ENCODE data around the gene PAXX.
"Not testable (repeated sequence)": the region's sequence is repeated elsewhere in the genome, so short reads cannot be mapped to it uniquely, and the experiment has no call there.

The PAXX gene

GRCh38 chr9:137020771-137021567, 28.7 kb downstream of the PAXX start:
- no peak for DNase-seq

- DNase-seq = no peak
Measured at GRCh38 chr9:137021568-137021978, 29.4 kb downstream of the PAXX start.

GRCh38 chr9:137021979-137022661, 29.9 kb downstream of the PAXX start:
- no peak for DNase-seq

- no peak for DNase-seq
Measured at GRCh38 chr9:137022662-137023008, 30.4 kb downstream of the PAXX start.

- DNase-seq = no peak
Measured at GRCh38 chr9:137023157-137023556, 30.9 kb downstream of the PAXX start.

GRCh38 chr9:137023583-137023991, 31.4 kb downstream of the PAXX start:
- DNase-seq = no peak

- DNase-seq = peak; percentile 65
Measured at GRCh38 chr9:137025517-137025966, 33.3 kb downstream of the PAXX start.

- no peak for DNase-seq
Measured at GRCh38 chr9:137026384-137026783, 34.2 kb downstream of the PAXX start.

- no peak for DNase-seq
Measured at GRCh38 chr9:137026828-137027227, 34.6 kb downstream of the PAXX start.

- no peak for DNase-seq
Measured at GRCh38 chr9:137027369-137028262, 35.4 kb downstream of the PAXX start, which contains the start of gene ABCA2. Gene ABCA2 (minus strand): TSS chr9:137028237. CDS start chr9:137028140, 97 bp downstream.

- peak; percentile 20 for DNase-seq
Measured at GRCh38 chr9:137028263-137029057, 36.2 kb downstream of the PAXX start.

GRCh38 chr9:137029058-137029936, 37.1 kb downstream of the PAXX start:
- peak; percentile 8 for DNase-seq

- DNase-seq = no peak
Measured at GRCh38 chr9:137030006-137030405, 37.8 kb downstream of the PAXX start.

- no peak for DNase-seq
Measured at GRCh38 chr9:137030538-137031527, 38.6 kb downstream of the PAXX start.

GRCh38 chr9:137031904-137032640, 39.9 kb downstream of the PAXX start, which contains the start of gene FUT7:
Gene FUT7 (minus strand): TSS chr9:137032088. CDS start chr9:137031991, 97 bp downstream.
- no peak for DNase-seq

GRCh38 chr9:137032858-137033257, 40.6 kb downstream of the PAXX start:
- no peak for DNase-seq

GRCh38 chr9:137033481-137033880, 41.3 kb downstream of the PAXX start:
- DNase-seq = not testable (repeated sequence)

- DNase-seq = no peak
Measured at GRCh38 chr9:137034039-137034708, 42.0 kb downstream of the PAXX start.

All from NCI-H1105 treated with DMSO at 0.1 percent for 48 hours (cell line).